Skeletal muscle satellite cell (primary cell): ENCODE results near the gene GRID1.
"Not testable (repeated sequence)": the region's sequence is repeated elsewhere in the genome, so short reads cannot be mapped to it uniquely, and the experiment has no call there.

Source experiments
- H3K27me3 ChIP-seq: 2 replicates; pipeline ENCODE4 v1.7.0; 2013; ENCODE audit warnings: low read length; ENCODE audit not compliant: control insufficient read depth, insufficient read depth
- H3K36me3 ChIP-seq: 2 replicates; pipeline ENCODE4 v1.7.0; 2013; ENCODE audit warnings: mild to moderate bottlenecking, control low read depth, low read length; ENCODE audit not compliant: insufficient read depth
- H3K4me1 ChIP-seq: 2 replicates; pipeline ENCODE4 v1.7.0; 2013; ENCODE audit warnings: low read length; ENCODE audit not compliant: control insufficient read depth, insufficient read depth
- H3K4me2 ChIP-seq: 2 replicates; pipeline ENCODE4 v1.7.0; 2013; ENCODE audit warnings: mild to moderate bottlenecking, low read length
- H3K4me3 ChIP-seq: 2 replicates; pipeline ENCODE4 v1.7.0; 2013; ENCODE audit warnings: low read length
- H3K9ac ChIP-seq: 2 replicates; pipeline ENCODE4 v1.7.0; 2013; ENCODE audit warnings: mild to moderate bottlenecking, low read depth, low read length, moderate library complexity
- H3K9me3 ChIP-seq: replicated peaks from 2 replicates; pipeline ENCODE4 v1.7.0; 2013; ENCODE audit warnings: mild to moderate bottlenecking, control low read depth, low read length

The GRID1 gene

GRCh38 chr10:85857791-85858190 is 508.8 kb downstream of the GRID1 start:
- no peak overlapping the region for H3K4me3 ChIP-seq
- H3K36me3 ChIP-seq: no peaks in the 10 kb centered on the region
- H3K27me3 ChIP-seq: no peaks in the 10 kb centered on the region
- H3K4me2 ChIP-seq: no peak overlapping the region
- no peak overlapping the region for H3K9ac ChIP-seq
- peaks cover 21% of the 10 kb centered on the region for H3K9me3 ChIP-seq
- no peaks in the 10 kb centered on the region for H3K4me1 ChIP-seq

- H3K4me3 ChIP-seq: no peak overlapping the region
- H3K4me1 ChIP-seq: no peaks in the 10 kb centered on the region
- H3K9ac ChIP-seq: no peak overlapping the region
- H3K4me2 ChIP-seq: no peak overlapping the region
- peaks cover 21% of the 10 kb centered on the region for H3K9me3 ChIP-seq
- H3K27me3 ChIP-seq: no peaks in the 10 kb centered on the region
- H3K36me3 ChIP-seq: no peaks in the 10 kb centered on the region
These were observed 509.3 kb downstream of the GRID1 start for GRCh38 chr10:85857305-85857704.

- no peaks in the 10 kb centered on the region for H3K36me3 ChIP-seq
- no peaks in the 10 kb centered on the region for H3K27me3 ChIP-seq
- H3K4me3 ChIP-seq: no peak overlapping the region
- H3K9me3 ChIP-seq: peaks cover 15% of the 10 kb centered on the region
- H3K4me2 ChIP-seq: no peak overlapping the region
- no peak overlapping the region for H3K9ac ChIP-seq
- H3K4me1 ChIP-seq: no peaks in the 10 kb centered on the region
These were observed 514.7 kb downstream of the GRID1 start for GRCh38 chr10:85851934-85852333.

GRCh38 chr10:85851325-85851724 is 515.3 kb downstream of the GRID1 start:
- no peak overlapping the region for H3K4me3 ChIP-seq
- H3K4me1 ChIP-seq: no peaks in the 10 kb centered on the region
- H3K36me3 ChIP-seq: no peaks in the 10 kb centered on the region
- H3K4me2 ChIP-seq: no peak overlapping the region
- no peak overlapping the region for H3K9ac ChIP-seq
- peaks cover 12% of the 10 kb centered on the region for H3K9me3 ChIP-seq
- H3K27me3 ChIP-seq: no peaks in the 10 kb centered on the region

GRCh38 chr10:85850736-85851135 is 515.9 kb downstream of the GRID1 start:
- no peaks in the 10 kb centered on the region for H3K4me1 ChIP-seq
- H3K27me3 ChIP-seq: no peaks in the 10 kb centered on the region
- H3K4me3 ChIP-seq: no peak overlapping the region
- H3K9me3 ChIP-seq: peaks cover 6% of the 10 kb centered on the region
- H3K36me3 ChIP-seq: no peaks in the 10 kb centered on the region
- H3K9ac ChIP-seq: no peak overlapping the region
- H3K4me2 ChIP-seq: no peak overlapping the region

- H3K9ac ChIP-seq: no peak overlapping the region
- H3K36me3 ChIP-seq: no peaks in the 10 kb centered on the region
- H3K4me2 ChIP-seq: no peak overlapping the region
- no peak overlapping the region for H3K4me3 ChIP-seq
- H3K27me3 ChIP-seq: no peaks in the 10 kb centered on the region
- H3K9me3 ChIP-seq: peaks cover 3% of the 10 kb centered on the region
- H3K4me1 ChIP-seq: no peaks in the 10 kb centered on the region
These were observed 517.3 kb downstream of the GRID1 start for GRCh38 chr10:85849315-85849714.

- Histone ChIP-seq H3K36me3 (no peaks in the 10 kb centered on the region), H3K9ac (no peak overlapping the region), H3K4me2 (no peak overlapping the region), H3K27me3 (no peaks in the 10 kb centered on the region), H3K4me3 (no peak overlapping the region), H3K4me1 (no peaks in the 10 kb centered on the region), H3K9me3 (peaks cover 3% of the 10 kb centered on the region)
These were observed 517.8 kb downstream of the GRID1 start for GRCh38 chr10:85848756-85849155.

GRCh38 chr10:85847085-85847484 is 519.5 kb downstream of the GRID1 start:
- Histone ChIP-seq H3K9ac (no peak overlapping the region), H3K9me3 (peaks cover 3% of the 10 kb centered on the region), H3K27me3 (no peaks in the 10 kb centered on the region), H3K36me3 (no peaks in the 10 kb centered on the region), H3K4me1 (no peaks in the 10 kb centered on the region), H3K4me2 (no peak overlapping the region), H3K4me3 (no peak overlapping the region)

GRCh38 chr10:85838660-85839059 is 527.9 kb downstream of the GRID1 start:
- not testable (repeated sequence) for H3K27me3 ChIP-seq, H3K36me3 ChIP-seq, H3K4me3 ChIP-seq, H3K9ac ChIP-seq, H3K4me2 ChIP-seq, H3K4me1 ChIP-seq, H3K9me3 ChIP-seq

- Histone ChIP-seq H3K9me3 (peaks cover 4% of the 10 kb centered on the region), H3K4me3 (no peak overlapping the region), H3K4me2 (no peak overlapping the region), H3K4me1 (no peaks in the 10 kb centered on the region), H3K9ac (no peak overlapping the region), H3K36me3 (no peaks in the 10 kb centered on the region), H3K27me3 (no peaks in the 10 kb centered on the region)
These were observed 533.6 kb downstream of the GRID1 start for GRCh38 chr10:85832988-85833387.

GRCh38 chr10:85831422-85831821 is 535.2 kb downstream of the GRID1 start:
- Histone ChIP-seq H3K4me2 (no peak overlapping the region), H3K9ac (no peak overlapping the region), H3K9me3 (peaks cover 4% of the 10 kb centered on the region), H3K27me3 (no peaks in the 10 kb centered on the region), H3K36me3 (no peaks in the 10 kb centered on the region), H3K4me1 (no peaks in the 10 kb centered on the region), H3K4me3 (no peak overlapping the region)

- no peaks in the 10 kb centered on the region for H3K36me3 ChIP-seq
- H3K9ac ChIP-seq: no peak overlapping the region
- no peaks in the 10 kb centered on the region for H3K27me3 ChIP-seq
- no peak overlapping the region for H3K4me2 ChIP-seq
- no peaks in the 10 kb centered on the region for H3K4me1 ChIP-seq
- no peaks in the 10 kb centered on the region for H3K9me3 ChIP-seq
- H3K4me3 ChIP-seq: no peak overlapping the region
These were observed 540.2 kb downstream of the GRID1 start for GRCh38 chr10:85826377-85826776.
